Measurements from ENCODE around the gene OR2F2.

- TF ChIP-seq TAF1 (IDR thresholded peaks at IDR 0.05; ENCODE audit: low read depth, low read length) (no peak), POLR2A (IDR thresholded peaks at IDR 0.05; ENCODE audit: low read depth, low read length) (no peak)
Measured at GRCh38 chr7:143980746-143981510, 45.9 kb downstream of the OR2F2 start.
